Keratinocyte (primary cell): ENCODE data around the gene CFHR5. TPM values are rescaled to one million over a fixed set of nuclear protein-coding genes. Genes with fewer than 3 reads are reported as not detected.

Source experiments
- DNase-seq: peaks from one replicate; pipeline ENCODE4 v3.0.0-alpha.2; 2011; ENCODE audit warnings: low read depth, missing footprints, low spot score
- FAIRE-seq: peaks from 2 replicates; lab custom pipeline; 2011; peaks lifted over from hg19 to GRCh38; lab: Jason Lieb, UNC
- H2AFZ ChIP-seq: 2 replicates; pipeline ENCODE4 v1.6.0; 2012; ENCODE audit warnings: low read length, control low read depth, inconsistent platforms; ENCODE audit not compliant: control insufficient read depth
- H3K27ac ChIP-seq: 2 replicates; pipeline ENCODE4 v1.5.1; 2011; ENCODE audit warnings: low read length; ENCODE audit not compliant: control insufficient read depth, insufficient read depth
- H3K27me3 ChIP-seq: 3 replicates; pipeline ENCODE4 v1.6.0; 2011; ENCODE audit warnings: low read length; ENCODE audit not compliant: control insufficient read depth, insufficient read depth; ENCODE audit errors: extremely low read depth
- H3K36me3 ChIP-seq, 2 experiments: 2 replicates in 1 of 2; 3 replicates in 1 of 2; pipeline ENCODE4 v1.5.1; 2011; ENCODE audit warnings: low read length in 2 of 2, mild to moderate bottlenecking in 1 of 2; ENCODE audit not compliant: control insufficient read depth in 2 of 2, insufficient read depth in 2 of 2; ENCODE audit errors: extremely low read depth in 1 of 2
- H3K4me1 ChIP-seq: 3 replicates; pipeline ENCODE4 v1.5.1; 2011; ENCODE audit warnings: low read length; ENCODE audit not compliant: control insufficient read depth, insufficient read depth; ENCODE audit errors: extremely low read depth
- H3K4me2 ChIP-seq: 3 replicates; pipeline ENCODE4 v1.6.0; 2011; ENCODE audit warnings: low read depth, low read length; ENCODE audit not compliant: control insufficient read depth, insufficient read depth; ENCODE audit errors: extremely low read depth
- H3K4me3 ChIP-seq, 3 experiments: fragments of 200-600 bp in 1 of 3; sonication (generic) in 1 of 3; 2 replicates in 2 of 3; 3 replicates in 1 of 3; pipeline ENCODE4 v1.5.1; 2011 to 2016; ENCODE audit warnings: low read length in 3 of 3, mild to moderate bottlenecking in 3 of 3, control low read depth in 2 of 3, inconsistent platforms in 1 of 3, low read depth in 1 of 3, mixed read lengths in 1 of 3, mixed run types in 1 of 3, moderate library complexity in 1 of 3; ENCODE audit not compliant: control insufficient read depth in 2 of 3, insufficient read depth in 2 of 3; ENCODE audit errors: extremely low read depth in 1 of 3
- H3K79me2 ChIP-seq: 2 replicates; pipeline ENCODE4 v1.6.0; 2012; ENCODE audit warnings: low read length; ENCODE audit not compliant: control insufficient read depth, insufficient read depth
- H3K9ac ChIP-seq: 3 replicates; pipeline ENCODE4 v1.6.0; 2011; ENCODE audit warnings: low read length; ENCODE audit not compliant: control insufficient read depth, insufficient read depth; ENCODE audit errors: extremely low read depth
- H3K9me1 ChIP-seq: 3 replicates; pipeline ENCODE4 v1.6.0; 2011; ENCODE audit warnings: low read length; ENCODE audit not compliant: control insufficient read depth, insufficient read depth; ENCODE audit errors: extremely low read depth
- H3K9me3 ChIP-seq: 2 replicates; pipeline ENCODE4 v1.5.1; 2012; ENCODE audit warnings: low read depth, low read length; ENCODE audit not compliant: control insufficient read depth
- H4K20me1 ChIP-seq: 3 replicates; pipeline ENCODE4 v1.6.0; 2011; ENCODE audit warnings: low read length; ENCODE audit not compliant: control insufficient read depth, insufficient read depth; ENCODE audit errors: extremely low read depth
- EZH2 ChIP-seq: IDR thresholded peaks from one replicate; pipeline ENCODE4 v1.6.1; 2012; ENCODE audit warnings: inconsistent platforms, mild to moderate bottlenecking, low read length, moderate library complexity
- dilution Hi-C: fragments of 300-500 bp; cut with MboI; formaldehyde crosslinking; loops from one replicate; pipeline ENCODE4 v1.7.0; 2020; ENCODE audit warnings: low sequenced_read_pairs; ENCODE audit not compliant: extremely low pct_ligation_motif_present
- polyA plus RNA-seq, 5 experiments: library from polyadenylated mRNA; depleted of rRNA in 3 of 5; stranded (reverse) in 3 of 5; stranded (forward) in 1 of 5; unstranded in 1 of 5; fragments of >200 nt; gene quantifications; 1 replicate in 1 of 5; 2 replicates in 3 of 5; 3 replicates in 1 of 5; pipeline versions ENCODE4 v1.2.1 to v1.2.3, GENCODE V29; 2011 to 2012; ENCODE audit warnings: missing spikeins in 2 of 5, low read depth in 1 of 5, low replicate concordance in 1 of 5
- TF ChIP-seq, protein P1 (sequence below), 3 experiments: IDR thresholded peaks in 1 of 3; conservative IDR thresholded peaks in 1 of 3; optimal IDR thresholded peaks in 1 of 3; 2 replicates in 2 of 3; 3 replicates in 1 of 3; pipeline versions ENCODE3 to v1.5.1; 2011; ENCODE audit warnings: low read length in 3 of 3, mild to moderate bottlenecking in 3 of 3, moderate library complexity in 2 of 3, control low read depth in 1 of 3, inconsistent platforms in 1 of 3; ENCODE audit not compliant: insufficient read depth in 2 of 3; ENCODE audit errors: extremely low read depth in 1 of 3

CFHR5 gene
- polyA plus RNA-seq, 1 donor (not counting 4 experiments of a cell fraction or from before 2014, with no cell fraction given): not detected

DNA sequence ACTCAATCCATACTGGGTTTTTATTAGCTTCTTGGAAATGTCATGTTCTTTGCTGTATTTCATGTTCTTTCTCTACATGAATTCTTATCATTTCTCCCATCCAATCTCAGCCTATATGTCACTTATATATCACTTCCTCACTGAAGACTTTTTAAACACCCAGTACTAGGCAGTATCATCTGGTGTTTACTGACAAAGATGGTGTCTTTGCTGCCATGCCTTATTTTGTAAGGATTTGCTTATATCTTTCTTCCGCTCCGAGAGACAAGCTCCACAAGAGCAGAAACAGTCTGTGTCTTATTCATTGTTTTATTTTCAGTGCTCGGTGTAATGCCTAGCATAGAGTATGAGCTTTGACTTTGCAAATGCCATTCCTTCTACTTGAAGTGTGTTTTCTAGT lies 59.5 kb downstream of the CFHR5 start:
- Histone ChIP-seq H3K36me3 (no peaks in the 10 kb centered on the region), H3K79me2 (no peaks in the 10 kb centered on the region), H3K4me1 (peaks cover 8% of the 10 kb centered on the region), H2AFZ (no peak overlapping the region), H3K27ac (no peak overlapping the region), H3K27me3 (no peaks in the 10 kb centered on the region), H3K9me3 (no peaks in the 10 kb centered on the region), H3K9me1 (no peaks in the 10 kb centered on the region), H3K9ac (no peak overlapping the region), H3K4me3 (no peak overlapping the region), H3K4me2 (no peak overlapping the region), H4K20me1 (no peaks in the 10 kb centered on the region)
- DNase-seq (no peak), FAIRE-seq (no peak)
- dilution Hi-C loops: no loop called here
- TF ChIP-seq, protein P1, sequence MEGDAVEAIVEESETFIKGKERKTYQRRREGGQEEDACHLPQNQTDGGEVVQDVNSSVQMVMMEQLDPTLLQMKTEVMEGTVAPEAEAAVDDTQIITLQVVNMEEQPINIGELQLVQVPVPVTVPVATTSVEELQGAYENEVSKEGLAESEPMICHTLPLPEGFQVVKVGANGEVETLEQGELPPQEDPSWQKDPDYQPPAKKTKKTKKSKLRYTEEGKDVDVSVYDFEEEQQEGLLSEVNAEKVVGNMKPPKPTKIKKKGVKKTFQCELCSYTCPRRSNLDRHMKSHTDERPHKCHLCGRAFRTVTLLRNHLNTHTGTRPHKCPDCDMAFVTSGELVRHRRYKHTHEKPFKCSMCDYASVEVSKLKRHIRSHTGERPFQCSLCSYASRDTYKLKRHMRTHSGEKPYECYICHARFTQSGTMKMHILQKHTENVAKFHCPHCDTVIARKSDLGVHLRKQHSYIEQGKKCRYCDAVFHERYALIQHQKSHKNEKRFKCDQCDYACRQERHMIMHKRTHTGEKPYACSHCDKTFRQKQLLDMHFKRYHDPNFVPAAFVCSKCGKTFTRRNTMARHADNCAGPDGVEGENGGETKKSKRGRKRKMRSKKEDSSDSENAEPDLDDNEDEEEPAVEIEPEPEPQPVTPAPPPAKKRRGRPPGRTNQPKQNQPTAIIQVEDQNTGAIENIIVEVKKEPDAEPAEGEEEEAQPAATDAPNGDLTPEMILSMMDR (optimal IDR thresholded peaks at IDR 0.05 in 1 of 3, IDR thresholded peaks at IDR 0.05 in 1 of 3, conservative IDR thresholded peaks at IDR 0.05 in 1 of 3; ENCODE audit: extremely low read depth in 1 of 3, insufficient read depth in 2 of 3, low read length in 3 of 3): no peak
- TF ChIP-seq EZH2: no peak

DNA sequence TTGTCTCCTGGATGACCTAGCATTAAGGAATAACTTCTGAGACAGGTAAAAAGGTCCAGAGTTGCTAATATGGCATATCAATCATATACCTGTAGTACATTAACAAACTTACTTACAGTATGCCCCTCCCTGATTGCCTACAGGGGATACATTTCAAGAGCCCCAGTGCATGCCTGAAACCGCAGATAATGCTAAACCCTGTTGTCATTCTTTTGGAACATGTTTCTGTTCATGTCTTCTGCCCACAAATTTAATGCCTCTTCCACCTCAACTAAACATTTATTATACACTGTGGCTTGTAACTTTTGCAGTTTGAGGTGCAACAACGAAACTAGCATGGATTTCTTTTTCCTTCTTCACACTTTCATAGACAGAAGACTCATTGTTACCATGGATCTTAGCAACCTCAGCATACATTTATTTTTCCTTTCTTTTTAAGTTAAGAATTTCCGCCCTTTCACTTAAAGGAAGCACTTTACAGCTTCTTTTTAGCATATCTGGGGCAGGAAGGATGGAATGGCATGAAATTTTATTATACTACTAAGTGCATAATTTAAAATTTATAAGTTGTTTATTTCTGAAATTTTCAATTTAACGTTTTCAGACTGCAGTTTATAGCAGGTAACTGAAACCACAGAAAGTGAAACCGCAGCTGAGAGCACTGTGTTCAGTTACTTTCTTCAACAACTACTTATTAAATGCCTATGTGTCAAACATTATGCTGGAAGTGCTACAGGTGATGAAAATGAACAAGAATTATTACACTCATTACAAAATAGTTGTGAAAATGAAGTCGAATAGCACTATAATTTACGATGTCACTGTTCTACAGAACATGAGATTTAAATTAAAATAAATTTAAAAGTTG lies 64.4 kb downstream of the CFHR5 start:
- peak overlapping the region; percentile 36 for H2AFZ ChIP-seq
- H3K4me1 ChIP-seq: peaks cover 2% of the 10 kb centered on the region
- H4K20me1 ChIP-seq: no peaks in the 10 kb centered on the region
- DNase-seq (no peak), FAIRE-seq (peak; percentile 52)
- H3K9me1 ChIP-seq: no peaks in the 10 kb centered on the region
- TF ChIP-seq, protein P1 (optimal IDR thresholded peaks at IDR 0.05 in 1 of 3, IDR thresholded peaks at IDR 0.05 in 1 of 3, conservative IDR thresholded peaks at IDR 0.05 in 1 of 3; ENCODE audit: extremely low read depth in 1 of 3, insufficient read depth in 2 of 3, low read length in 3 of 3): no peak
- no peak overlapping the region for H3K9ac ChIP-seq
- dilution Hi-C loops: no loop called here
- no peaks in the 10 kb centered on the region for H3K9me3 ChIP-seq
- no peaks in the 10 kb centered on the region for H3K27me3 ChIP-seq
- no peaks in the 10 kb centered on the region for H3K36me3 ChIP-seq
- no peak overlapping the region for H3K4me3 ChIP-seq
- no peaks in the 10 kb centered on the region for H3K79me2 ChIP-seq
- no peak overlapping the region for H3K4me2 ChIP-seq
- no peak overlapping the region for H3K27ac ChIP-seq
